ENCODE data around the gene VWA8.
"Not testable (repeated sequence)": the region's sequence is repeated elsewhere in the genome, so short reads cannot be mapped to it uniquely, and the experiment has no call there.

Gene VWA8

DNA sequence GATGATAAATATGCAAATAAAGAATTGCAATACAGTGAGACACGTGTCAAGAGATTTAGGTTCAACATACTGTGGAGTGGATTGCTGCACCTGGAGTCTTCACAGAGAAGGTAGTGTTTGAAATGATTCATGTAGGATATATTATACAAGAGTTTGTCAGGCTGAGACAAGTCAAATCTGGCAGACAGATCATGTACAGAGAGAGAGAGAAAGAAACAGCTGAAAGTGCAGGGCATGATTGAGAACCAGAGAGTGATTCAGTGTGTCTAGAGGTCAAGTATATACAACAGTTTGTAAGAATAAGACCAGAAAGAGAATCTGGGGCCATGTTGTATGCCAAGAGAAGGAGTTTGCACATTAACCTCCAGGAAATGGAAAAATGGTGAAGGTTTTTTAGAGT lies 2.1 kb upstream of the VWA8 start:
- no peak for DNase-seq

DNA sequence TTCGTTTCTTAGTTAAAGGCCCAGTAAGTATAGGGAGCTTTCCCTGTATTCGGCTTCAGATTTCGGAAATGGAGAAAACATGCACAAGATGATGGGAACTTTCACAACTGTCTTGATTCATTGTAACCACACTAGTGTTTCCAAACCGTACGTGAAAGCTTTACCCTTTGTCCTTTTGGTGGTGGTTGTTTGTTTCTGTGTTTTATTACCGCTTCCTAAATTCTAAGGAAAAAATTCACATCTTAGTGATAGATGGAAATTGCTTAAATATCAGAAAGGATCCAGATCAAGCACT lies 504 bp upstream of the VWA8 start:
- no peak for DNase-seq

GRCh38 chr13:41960211-41960636 lies 685 bp downstream of the VWA8 start:
- no peak for DNase-seq

- no peak for DNase-seq
Observed at GRCh38 chr13:41956272-41956671, 4.6 kb downstream of the VWA8 start.

- no peak for DNase-seq
Observed at GRCh38 chr13:41955605-41956004, 5.3 kb downstream of the VWA8 start.

DNA sequence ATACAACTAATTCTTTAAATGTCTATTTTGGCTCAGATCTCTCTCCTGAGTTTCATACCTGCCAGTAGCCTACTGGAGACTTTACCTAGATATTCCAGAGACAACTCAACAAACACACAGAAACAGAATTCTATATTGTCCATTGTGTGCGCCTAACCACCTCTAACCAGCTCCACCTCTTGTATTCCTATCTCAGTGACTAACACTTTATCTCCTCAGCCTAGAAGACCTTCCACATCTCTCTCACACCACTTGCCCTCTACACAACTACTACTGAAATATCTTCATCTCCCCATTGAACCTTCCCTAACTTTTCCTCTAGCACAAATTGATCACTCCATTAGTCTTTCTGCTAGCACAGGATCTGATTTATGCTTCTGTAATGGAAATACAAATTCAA lies 6.7 kb downstream of the VWA8 start:
- no peak for DNase-seq

DNA sequence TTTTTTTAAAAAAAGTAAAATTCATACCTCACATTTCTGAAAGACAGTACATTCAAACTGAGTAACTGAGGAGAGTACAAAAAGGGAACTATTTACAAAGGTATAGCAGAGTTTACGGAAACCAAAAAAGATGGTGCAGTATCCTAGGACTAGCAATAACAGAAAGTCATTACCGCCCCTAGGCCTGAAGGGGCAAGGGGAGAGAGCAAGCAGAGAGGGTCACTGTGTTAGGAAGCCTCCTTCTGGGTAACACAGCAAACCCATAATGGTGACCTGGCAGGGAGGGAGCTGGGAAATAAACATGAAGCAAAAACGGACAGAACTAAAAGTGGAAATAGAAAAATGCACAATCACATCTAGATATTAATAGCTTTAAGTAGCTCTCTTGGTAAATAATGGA lies 8.2 kb downstream of the VWA8 start:
- DNase-seq, result no peak

GRCh38 chr13:41949104-41949503 lies 11.8 kb downstream of the VWA8 start:
- not testable (repeated sequence) for DNase-seq

- DNase-seq, result no peak
Observed at GRCh38 chr13:41945926-41946325, 15.0 kb downstream of the VWA8 start.

GRCh38 chr13:41944635-41945397 lies 16.1 kb downstream of the VWA8 start:
- DNase-seq, result no peak

DNA sequence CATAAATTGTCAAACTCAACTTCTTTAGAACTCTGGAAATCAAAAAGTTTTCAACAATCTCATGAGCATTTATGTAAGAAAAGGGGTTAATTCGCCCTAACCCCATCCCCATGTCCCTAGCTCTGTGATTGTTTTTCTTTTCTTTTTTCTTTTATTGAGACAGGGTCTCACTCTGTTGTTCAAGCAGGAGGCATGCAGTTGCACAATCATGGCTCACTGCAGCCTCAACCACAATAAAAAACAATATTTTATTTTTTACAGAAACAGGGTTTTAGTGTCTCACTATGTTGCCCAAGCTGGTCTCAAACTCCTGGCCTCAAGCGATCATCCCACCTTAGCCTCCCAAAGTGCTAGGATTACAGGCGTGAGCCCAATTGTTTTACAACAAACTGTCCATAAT lies 16.7 kb downstream of the VWA8 start:
- DNase-seq, result no peak

DNA sequence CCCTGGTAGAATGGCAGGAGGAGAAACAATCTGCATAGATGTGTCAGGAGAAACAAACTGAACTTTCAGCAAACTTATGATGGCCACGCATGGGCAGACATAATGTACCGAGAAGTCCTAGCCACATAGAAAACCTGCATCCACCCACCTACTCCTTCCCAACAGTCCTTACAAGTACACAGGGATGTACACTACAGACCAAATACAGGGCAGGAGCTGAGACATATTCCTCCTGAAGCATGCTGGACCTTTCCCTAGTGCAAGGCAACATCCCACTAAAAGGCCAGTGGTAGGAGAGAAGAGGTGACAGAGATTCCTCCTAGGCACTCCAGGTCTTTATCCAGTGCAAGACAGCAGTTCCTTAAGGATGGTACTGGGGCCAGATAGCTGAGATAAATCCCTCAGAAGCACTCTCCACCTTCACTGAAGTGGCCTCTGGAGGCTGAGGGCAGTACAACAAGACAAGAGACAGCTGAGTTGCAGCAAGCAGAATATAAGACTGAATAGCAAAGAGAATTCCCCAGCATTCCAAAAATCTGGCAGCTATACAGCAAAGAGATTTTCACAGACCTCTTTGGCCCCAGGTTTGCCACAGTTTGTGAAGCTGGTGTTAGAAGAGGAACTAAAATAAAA lies 18.3 kb downstream of the VWA8 start:
- DNase-seq, result peak; percentile 48 to 57

GRCh38 chr13:41941174-41941573 lies 19.7 kb downstream of the VWA8 start:
- no peak for DNase-seq

GRCh38 chr13:41939398-41939797 lies 21.5 kb downstream of the VWA8 start:
- no peak for DNase-seq

GRCh38 chr13:41938918-41939317 lies 22.0 kb downstream of the VWA8 start:
- DNase-seq, result no peak

DNA sequence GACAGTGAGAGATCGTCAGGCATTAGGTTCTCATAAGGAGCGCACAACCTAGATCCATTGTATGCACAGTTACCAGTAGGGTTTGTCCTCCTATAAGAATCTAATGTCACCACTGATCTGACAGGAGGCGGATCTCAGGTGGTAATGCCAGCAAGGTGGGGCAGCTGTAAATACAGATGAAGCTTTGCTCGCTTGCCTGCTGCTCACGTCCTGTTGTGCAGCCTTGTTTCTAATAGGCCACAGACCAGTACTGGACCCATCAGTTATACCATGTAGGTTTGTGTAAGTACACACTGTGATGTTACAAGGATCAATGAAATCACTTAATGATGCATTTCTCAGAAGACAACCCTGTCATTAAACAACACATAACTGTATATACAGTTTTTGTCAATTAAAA lies 23.5 kb downstream of the VWA8 start:
- no peak for DNase-seq

GRCh38 chr13:41935501-41935900 lies 25.4 kb downstream of the VWA8 start:
- DNase-seq, result no peak

GRCh38 chr13:41934994-41935393 lies 25.9 kb downstream of the VWA8 start:
- no peak for DNase-seq

DNA sequence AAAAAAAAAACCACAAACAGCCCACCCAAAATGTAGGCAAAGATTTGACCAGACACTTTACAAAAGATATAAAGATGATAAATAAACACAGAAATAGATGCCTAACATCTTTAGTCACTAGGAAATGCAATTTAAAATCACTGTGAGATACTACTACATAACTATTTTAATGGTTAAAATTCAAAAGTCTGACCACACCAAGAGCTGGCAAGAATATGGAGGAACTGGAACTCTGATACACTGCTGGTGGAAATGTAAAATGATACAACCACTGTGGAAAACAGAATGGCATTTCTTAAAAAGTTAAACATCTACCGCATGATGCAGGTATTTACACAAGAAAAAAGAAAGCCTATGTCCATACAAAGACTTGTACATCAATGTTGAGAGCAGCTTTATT lies 26.8 kb downstream of the VWA8 start:
- DNase-seq, result no peak

GRCh38 chr13:41931337-41931736 lies 29.6 kb downstream of the VWA8 start:
- no peak for DNase-seq

GRCh38 chr13:41930154-41930553 lies 30.8 kb downstream of the VWA8 start:
- DNase-seq, result no peak

DNA sequence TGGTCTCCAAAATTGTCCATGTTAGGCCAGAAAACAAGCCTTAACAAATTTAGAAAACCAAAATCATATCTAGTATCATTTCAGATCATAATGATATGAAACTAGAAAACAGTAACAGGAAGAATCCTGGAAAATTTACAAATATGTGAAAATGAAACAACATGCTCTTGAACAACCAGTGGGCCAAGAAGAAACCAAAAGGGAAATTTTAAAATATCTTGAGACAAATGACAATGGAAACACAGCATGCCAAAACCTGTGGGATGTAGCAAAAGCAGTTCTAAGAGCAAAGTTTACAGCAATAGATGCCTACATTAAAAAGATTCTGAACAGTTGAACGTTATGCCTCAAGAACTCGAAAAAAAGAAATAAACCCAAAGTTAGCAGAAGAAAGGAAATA lies 32.6 kb downstream of the VWA8 start:
- no peak for DNase-seq

DNA sequence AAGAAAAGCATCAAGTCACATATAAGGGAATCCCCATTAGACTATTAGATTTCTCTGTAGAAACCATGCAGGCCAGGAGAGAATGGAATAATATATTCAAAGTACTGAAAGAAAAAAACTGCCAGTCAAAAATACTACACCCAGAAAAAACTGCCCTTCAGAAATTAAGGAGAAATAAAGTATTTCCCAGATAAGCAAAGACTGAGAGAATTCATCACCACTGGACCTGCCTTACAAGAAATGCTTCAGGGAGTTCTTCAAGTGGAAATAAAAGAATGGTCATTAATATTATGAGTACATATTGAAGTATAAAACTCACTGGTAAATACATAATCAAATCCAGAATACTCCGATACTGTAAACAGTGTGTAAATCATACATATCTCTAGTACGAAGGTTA lies 35.9 kb downstream of the VWA8 start:
- DNase-seq, result no peak

DNA sequence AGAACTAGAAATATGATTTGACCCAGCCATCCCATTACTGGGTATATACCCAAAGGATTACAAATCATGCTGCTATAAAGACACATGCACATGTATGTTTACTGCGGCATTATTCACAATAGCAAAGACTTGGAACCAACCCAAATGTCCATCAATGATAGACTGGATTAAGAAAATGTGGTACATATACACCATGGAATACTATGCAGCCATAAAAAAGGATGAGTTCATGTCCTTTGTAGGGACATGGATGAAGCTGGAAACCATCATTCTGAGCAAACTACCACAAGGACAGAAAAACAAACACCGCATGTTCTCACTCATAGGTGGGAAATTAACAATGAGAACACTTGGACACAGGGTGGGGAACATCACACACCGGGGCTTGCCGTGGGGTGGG lies 38.0 kb downstream of the VWA8 start:
- DNase-seq, result not testable (repeated sequence)

Measured in Kasumi-1 (cell line).